Non-pigmented ciliary epithelial cell (primary cell): ENCODE data around the gene ATP11A.

Experiments used
- DNase-seq: peaks from one replicate; pipeline ENCODE4 v3.0.0-alpha.2; 2010; ENCODE audit warnings: low read depth

Gene ATP11A

GRCh38 chr13:112689303-112690245 is at the start of gene ATP11A:
Gene ATP11A (plus strand): TSS chr13:112690038. CDS start chr13:112690417, 379 bp downstream.
- peak; percentile 23 for DNase-seq

DNA sequence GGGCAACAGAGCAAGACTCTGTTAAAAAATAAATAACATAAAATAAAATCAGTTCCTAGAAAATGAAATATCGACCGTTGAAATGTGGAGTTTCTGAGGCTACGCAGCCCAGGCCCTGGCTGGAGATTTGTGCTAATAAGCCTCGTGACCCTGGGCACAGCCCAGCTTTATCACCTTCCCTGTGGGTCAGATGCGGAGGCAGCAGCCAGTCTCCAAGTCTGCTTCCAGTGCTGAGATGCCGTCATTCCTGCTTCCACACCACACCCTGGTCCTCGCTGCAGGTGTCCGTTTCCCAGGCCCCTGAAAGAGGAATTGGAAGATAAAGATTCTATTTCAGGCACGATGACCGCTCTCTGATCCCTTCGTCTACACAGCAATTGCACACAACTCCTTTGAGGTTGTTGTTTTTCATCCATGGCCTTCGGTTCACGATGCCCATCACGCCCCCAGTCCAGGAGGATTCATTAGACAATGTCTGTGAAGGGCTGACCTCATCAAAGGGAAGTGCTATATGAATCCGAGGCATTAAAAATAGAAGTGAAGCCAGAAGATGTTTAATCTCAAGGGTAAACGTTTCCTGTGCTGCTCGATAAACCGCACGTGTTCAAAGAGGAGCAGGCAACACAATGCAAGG is 48.3 kb upstream of the ATP11A start:
- no peak for DNase-seq

DNA sequence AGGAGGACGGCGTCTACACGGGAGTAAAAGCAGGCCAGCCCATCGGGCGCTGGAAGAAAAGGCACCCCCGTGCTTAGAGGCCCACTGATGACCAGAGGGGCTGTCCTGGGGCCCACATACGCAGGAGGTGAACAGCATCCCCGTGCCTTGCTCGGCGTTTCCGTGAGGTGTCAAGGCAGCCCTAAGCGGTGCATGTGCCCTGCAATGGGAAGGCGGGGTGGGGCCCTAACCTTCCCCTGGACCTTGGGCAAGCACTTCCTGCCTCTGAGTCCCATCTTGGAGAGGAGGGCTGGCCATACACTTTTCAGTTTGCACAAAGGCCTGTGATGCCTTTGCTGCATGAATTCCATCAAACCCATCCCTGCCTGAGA is 47.8 kb upstream of the ATP11A start:
- no peak for DNase-seq

- DNase-seq: no peak
Observed at GRCh38 chr13:112643759-112644459, 45.9 kb upstream of the ATP11A start.

DNA sequence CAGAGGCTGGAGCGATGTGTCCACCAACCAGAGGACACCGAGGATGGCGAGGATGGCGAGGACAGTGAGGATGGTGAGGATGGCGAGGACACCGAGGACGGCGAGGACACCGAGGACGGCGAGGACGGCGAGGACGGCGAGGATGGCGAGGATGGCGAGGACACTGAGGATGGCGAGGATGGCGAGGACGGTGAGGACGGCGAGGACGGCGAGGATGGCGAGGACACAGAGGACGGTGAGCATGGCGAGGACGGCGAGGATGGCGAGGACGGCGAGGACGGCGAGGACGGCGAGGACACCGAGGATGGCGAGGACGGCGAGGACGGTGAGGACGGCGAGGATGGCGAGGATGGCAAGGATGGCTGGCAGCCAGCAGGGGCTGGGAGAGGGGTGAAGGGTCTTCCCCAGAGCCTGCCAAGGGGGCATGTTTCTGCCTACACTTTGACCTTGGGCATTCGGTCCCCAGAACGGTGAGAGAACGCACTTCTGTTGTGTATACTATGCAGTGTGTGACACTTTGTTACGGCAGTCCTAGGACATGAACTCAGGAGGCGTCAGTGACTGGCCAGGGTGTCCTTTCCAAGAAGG is 44.4 kb upstream of the ATP11A start:
- no peak for DNase-seq

DNA sequence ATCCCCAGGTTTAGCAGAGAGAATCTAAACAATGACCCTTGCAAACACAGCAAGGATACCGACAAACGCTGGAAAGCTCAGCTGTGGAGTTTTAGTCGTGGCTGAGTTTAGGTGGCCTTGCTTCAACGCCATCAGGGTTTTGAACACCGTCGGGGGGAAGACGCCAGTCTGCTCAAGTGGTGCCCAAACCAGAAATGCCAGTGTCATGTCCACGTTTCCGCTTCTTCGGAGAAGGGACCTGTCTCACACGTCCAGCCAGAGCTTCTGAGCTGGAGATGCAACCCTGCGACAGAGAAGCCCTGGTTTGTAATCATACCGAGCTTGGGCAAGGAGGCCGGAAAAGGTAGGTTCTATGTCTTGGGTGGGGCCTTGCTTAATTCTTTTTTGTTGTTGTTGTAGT is 42.6 kb upstream of the ATP11A start:
- no peak for DNase-seq

- DNase-seq: no peak
Observed at GRCh38 chr13:112648101-112648500, 41.7 kb upstream of the ATP11A start.

GRCh38 chr13:112648966-112649690 is 40.7 kb upstream of the ATP11A start:
- DNase-seq: no peak

DNA sequence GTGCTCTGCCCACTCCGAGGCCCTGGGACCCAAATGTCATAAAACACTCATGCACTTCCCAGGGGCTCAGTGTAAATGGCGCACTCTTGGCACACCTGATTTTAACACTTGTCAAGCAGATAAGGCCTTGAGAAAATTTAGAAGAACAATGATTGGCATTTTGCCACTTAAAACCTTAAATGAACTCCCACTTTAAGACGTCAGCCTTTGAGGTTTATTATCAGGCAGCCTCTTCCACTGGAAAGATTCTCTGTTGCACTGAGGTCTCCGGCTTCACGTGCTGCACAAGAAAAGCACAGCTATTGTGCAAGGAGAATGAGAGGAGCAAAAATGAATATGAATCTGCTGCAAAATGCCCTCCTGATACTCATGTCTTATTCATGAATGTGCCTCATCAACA is 38.5 kb upstream of the ATP11A start:
- no peak for DNase-seq

GRCh38 chr13:112651750-112652511 is 37.9 kb upstream of the ATP11A start:
- no peak for DNase-seq

GRCh38 chr13:112652512-112653070 is 37.2 kb upstream of the ATP11A start:
- DNase-seq: no peak

GRCh38 chr13:112653071-112653470 is 36.8 kb upstream of the ATP11A start:
- no peak for DNase-seq

DNA sequence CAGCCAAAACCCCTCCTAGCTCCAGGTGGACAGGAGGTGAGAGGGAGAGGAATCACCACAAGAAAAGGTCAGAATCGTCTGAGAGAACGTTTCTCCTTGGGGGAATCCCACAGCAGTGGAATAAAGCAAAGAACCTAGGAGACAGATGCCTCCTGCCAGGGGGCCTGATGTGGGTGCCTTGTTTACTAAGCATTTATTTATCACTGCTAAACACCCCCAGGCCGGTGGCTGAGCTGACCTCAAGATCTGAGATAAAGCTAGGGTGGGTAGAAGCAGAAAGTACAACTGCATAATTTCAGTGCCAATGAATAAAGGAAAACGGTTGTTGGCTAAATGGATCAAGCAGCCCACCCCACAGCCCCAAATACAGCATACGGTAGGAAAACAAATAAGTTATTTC is 33.9 kb upstream of the ATP11A start:
- DNase-seq: no peak

GRCh38 chr13:112657850-112658445 is 31.9 kb upstream of the ATP11A start:
- peak; percentile 65 for DNase-seq

GRCh38 chr13:112658808-112659207 is 31.0 kb upstream of the ATP11A start:
- no peak for DNase-seq

DNA sequence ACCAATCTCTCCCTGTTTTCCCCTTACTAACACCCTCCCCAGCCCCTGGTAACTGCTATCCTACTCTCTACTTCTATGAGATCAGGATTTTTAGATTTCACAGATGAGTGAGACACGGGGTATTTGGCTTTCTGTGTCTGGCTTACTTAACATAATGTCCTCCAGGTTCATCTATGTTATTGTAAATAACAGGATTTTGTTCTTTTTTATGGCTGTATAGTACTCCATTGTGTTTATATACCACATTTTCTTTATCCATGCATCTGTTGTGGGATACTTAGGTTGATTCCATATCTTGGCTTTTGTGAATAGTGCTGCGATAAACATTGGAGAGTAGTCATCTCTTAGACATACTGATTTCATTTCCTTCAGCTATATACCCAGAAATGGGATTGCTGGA is 28.5 kb upstream of the ATP11A start:
- no peak for DNase-seq

DNA sequence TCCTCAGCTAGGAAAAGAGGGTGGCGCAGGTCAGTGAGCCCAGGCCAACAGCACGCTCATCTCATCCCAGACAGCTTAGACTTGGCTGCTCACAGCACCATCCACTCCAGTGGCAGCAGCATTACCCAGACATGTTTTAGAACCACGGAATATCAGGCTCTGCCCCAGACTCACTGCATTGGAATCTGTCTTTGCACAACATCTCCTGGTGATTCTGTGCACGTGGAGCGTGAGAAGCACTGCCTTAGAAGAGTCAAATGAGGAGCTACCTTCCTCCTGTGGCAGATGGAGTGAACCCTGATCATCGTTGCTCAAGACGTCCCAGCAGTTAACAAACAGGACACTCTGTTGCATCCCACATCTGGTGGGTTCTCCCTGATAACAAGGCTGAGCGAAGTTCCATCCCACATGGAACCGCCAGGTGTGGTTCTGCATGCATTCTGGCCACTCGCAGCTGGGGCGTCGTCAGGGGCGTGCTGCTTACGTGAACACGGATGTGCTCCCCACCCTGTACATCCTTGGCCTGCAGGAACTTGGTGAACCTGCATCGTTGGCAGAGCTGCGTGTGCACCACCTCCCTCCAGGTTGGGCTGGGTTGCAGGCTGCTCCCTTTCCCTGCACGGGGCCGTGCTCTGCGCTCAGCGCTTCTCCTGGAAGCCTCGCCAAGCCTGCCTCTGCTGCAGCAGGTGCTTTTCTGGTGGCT is 25.2 kb upstream of the ATP11A start:
- no peak for DNase-seq

DNA sequence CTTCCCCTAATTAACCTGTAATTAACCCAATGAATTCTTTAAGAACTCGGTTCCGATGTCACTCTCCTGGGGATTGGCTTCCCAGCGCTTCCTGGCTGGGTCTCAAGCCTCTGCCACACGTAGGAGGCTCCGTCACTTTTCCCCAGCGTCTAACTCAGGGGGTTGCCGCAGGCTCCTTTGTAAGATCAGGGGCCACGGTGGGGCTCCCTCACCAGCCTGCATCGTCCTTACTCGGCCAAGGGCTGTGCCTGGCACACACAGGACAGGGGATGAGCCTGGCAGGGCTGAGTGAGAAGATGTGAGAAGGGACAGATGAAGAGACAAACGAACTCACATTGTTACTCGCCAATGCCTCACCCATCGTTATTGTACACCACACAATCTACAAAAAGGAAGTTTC is 20.9 kb upstream of the ATP11A start:
- DNase-seq: no peak

DNA sequence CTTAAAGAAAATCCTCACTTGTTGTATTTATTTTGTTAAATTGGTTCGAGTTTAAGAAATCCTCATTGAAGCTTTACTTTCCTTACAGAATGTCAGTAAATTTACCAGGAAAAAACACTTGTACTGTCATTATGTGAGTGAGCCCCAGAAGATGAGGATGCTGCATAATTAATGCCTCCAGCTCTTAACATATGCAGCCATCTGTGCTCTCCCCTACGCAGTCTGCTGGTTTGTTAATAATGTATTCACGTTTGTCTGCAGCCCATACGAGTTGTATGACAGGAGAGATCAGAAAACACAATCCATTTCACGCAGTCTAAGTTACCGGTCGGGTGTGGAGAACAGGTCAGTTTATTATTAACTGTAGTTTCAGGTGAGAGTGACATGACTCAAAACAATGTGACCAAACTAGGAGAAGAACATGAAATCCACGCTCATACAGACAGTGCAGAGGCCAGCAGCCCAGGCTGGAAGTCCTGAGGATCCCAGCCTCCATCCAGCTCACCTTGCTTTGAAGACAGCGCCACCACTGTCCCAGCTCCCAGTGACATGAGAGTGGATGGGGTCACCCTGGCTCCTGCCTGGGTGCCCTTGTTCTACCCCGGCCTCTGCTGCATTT is 19.8 kb upstream of the ATP11A start:
- no peak for DNase-seq
